Lower leg skin (tissue), 4 donors: ENCODE results near the gene TSSC4. TPM values are rescaled to one million over a fixed set of nuclear protein-coding genes. Genes with fewer than 3 reads are reported as not detected.

Experiments used
- DNase-seq, 2 donors: peaks; one replicate each; pipeline ENCODE4 v3.0.0-alpha.2; 2019; ENCODE audit warnings: low spot score in 2 of 2
- H3K4me3 ChIP-seq: fragments of 200-600 bp; sonication (generic); 2 replicates; pipeline ENCODE4 v1.5.1; 2017; ENCODE audit warnings: mild to moderate bottlenecking, low read depth; ENCODE audit not compliant: poor library complexity, severe bottlenecking
- CTCF ChIP-seq, 3 donors: fragments of 450-650 bp; IDR thresholded peaks; one replicate each; pipeline ENCODE4 v1.5.1; 2016; ENCODE audit warnings: antibody characterized with exemption in 3 of 3, mild to moderate bottlenecking in 3 of 3, moderate library complexity in 2 of 3
- POLR2A ChIP-seq, 2 donors: fragments of 450-650 bp; IDR thresholded peaks; one replicate each; pipeline ENCODE4 v1.6.1; 2016 to 2017; ENCODE audit warnings: antibody characterized with exemption in 2 of 2, mild to moderate bottlenecking in 1 of 2, moderate library complexity in 1 of 2
- WGBS, 2 donors: methylation state at CpG; one replicate each; pipeline ENCODE4 v1.1.5; 2018; 5-methylcytosine and 5-hydroxymethylcytosine counted together
- intact Hi-C: fragments of 100-400 bp; cut with DNase I; formaldehyde crosslinking; loops from one replicate; pipeline ENCODE4 v1.15.0; 2023; ENCODE audit warnings: low total_unique reads
- total RNA-seq, 4 donors: library from RNA; depleted of rRNA; stranded (reverse); fragments of >200 nt; gene quantifications; one replicate each; pipeline ENCODE4 v1.1.0, GENCODE V29; 2016

Gene TSSC4
- total RNA-seq, 4 donors from 2014 or later = 45.6 to 58.7 (median 55.8) TPM

GRCh38 chr11:2446590-2447252, 46.2 kb downstream of the TSSC4 start:
- TF ChIP-seq CTCF (IDR thresholded peaks at IDR 0.05) = no peak
- no peak for TF ChIP-seq POLR2A (IDR thresholded peaks at IDR 0.05)
- no peak overlapping the region for H3K4me3 ChIP-seq
- WGBS, 2 donors = 72 to 75% methylated on average over 14 to 15 of the region's 15 CpGs
- intact Hi-C loops = no loop called here
- no peak for DNase-seq

- DNase-seq = no peak
- no peak overlapping the region for H3K4me3 ChIP-seq
- 66 to 76% methylated on average over 8 to 11 of the region's 12 CpGs for WGBS, 2 donors
- intact Hi-C loops = no loop called here
- TF ChIP-seq CTCF (IDR thresholded peaks at IDR 0.05) (no peak), POLR2A (IDR thresholded peaks at IDR 0.05) (no peak)
Observed at GRCh38 chr11:2447253-2447950, 46.9 kb downstream of the TSSC4 start.

GRCh38 chr11:2447951-2448650, 47.6 kb downstream of the TSSC4 start:
- H3K4me3 ChIP-seq = no peak overlapping the region
- no peak for DNase-seq
- intact Hi-C loops = no loop called here
- TF ChIP-seq POLR2A (IDR thresholded peaks at IDR 0.05) = no peak
- no peak for TF ChIP-seq CTCF (IDR thresholded peaks at IDR 0.05)
- 80 to 85% methylated on average over 7 to 10 of the region's 10 CpGs for WGBS, 2 donors

GRCh38 chr11:2448661-2449547, 48.4 kb downstream of the TSSC4 start:
- no peak overlapping the region for H3K4me3 ChIP-seq
- DNase-seq = no peak
- 79 to 86% methylated on average over 9 to 21 of the region's 21 CpGs for WGBS, 2 donors
- TF ChIP-seq POLR2A (IDR thresholded peaks at IDR 0.05) (no peak), CTCF (IDR thresholded peaks at IDR 0.05) (no peak)
- intact Hi-C loops = no loop called here

GRCh38 chr11:2449548-2450320, 49.2 kb downstream of the TSSC4 start:
- intact Hi-C loops = no loop called here
- TF ChIP-seq POLR2A (IDR thresholded peaks at IDR 0.05) (no peak), CTCF (IDR thresholded peaks at IDR 0.05) (no peak)
- no peak overlapping the region for H3K4me3 ChIP-seq
- 77 to 80% methylated on average over 26 of the region's 26 CpGs for WGBS, 2 donors
- DNase-seq = no peak
